GM21528 (cell line): ENCODE results near the gene HNRNPUL2.
"Not testable (repeated sequence)": the region's sequence is repeated elsewhere in the genome, so short reads cannot be mapped to it uniquely, and the experiment has no call there.

Source experiments
- ATAC-seq: cut with Tn5 transposase; IDR thresholded peaks from one replicate; pipeline ENCODE4 v1.9.1; 2021; ENCODE audit warnings: mild to moderate bottlenecking, moderate library complexity; ENCODE audit not compliant: unreplicated experiment, low FRiP score

HNRNPUL2 gene

DNA sequence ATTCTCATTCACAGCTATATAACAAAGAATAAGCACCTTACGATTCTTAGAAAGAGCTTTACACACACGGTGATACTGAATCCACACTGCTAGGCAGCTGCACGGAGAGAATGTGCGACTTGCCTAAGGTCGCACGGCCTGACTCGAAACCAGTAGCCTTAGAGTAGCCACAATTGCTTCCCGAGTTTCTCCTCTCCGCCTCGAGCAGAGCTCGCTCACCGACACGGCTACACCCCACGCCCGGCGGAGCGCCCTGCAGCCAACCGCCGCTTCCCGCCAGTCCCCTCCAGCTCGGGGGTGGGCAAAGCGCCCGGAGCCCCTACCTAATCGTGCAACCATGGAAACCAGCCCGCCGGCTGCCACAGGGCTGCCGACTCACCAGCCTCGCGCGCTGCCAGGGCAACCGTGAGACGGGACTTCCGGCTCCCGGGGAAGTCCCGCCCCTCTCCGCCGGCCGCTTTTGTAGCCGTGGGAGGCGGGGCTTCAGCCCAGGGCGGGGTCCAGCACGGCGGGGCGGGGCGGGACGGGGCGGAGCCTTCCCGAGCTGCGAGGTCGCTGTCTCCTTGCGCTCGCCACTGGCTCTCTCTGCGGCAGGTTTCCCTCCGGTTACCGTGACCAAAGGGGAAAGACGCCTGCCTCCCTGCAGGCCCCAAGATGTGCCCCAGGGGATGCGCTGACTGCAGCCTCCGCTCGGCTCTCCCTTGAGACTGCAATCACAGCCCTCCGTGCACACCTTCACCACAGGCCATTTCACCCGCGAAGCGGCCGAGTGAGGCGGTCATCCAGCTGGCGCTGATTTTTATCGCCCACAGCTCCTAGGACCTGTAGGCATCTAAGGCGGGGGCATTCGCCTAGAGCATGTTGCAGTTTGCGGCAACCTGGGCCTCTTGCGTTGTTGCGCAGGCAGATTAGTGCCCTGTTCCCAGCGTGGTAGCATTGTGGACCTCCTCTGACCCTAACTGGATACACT is 21.1 kb downstream of the HNRNPUL2 start:
- ATAC-seq = peak; percentile 50

GRCh38 chr11:62705413-62705812 is 21.8 kb downstream of the HNRNPUL2 start:
- ATAC-seq = no peak

DNA sequence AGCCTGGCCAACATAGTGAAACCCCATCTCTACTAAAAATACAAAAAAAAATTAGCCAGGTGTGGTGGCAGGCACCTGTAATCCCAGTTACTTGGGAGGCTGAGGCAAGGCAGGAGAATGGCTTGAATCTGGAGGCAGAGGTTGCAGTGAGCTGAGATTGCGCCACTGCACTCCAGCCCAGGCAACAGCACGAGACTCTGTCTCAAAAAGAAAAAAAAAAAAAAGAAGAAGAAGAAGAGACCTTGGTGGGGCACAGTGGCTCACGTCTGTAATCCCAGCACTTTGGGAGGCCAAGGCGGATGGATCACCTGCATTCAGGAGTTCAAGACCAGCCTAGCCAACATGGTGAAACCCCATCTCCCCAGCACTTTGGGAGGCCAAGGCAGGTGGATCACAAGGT is 23.3 kb downstream of the HNRNPUL2 start:
- not testable (repeated sequence) for ATAC-seq

GRCh38 chr11:62702246-62702645 is 25.0 kb downstream of the HNRNPUL2 start:
- no peak for ATAC-seq

- ATAC-seq = no peak
These were observed 32.6 kb downstream of the HNRNPUL2 start for GRCh38 chr11:62694455-62695167.

- ATAC-seq = not testable (repeated sequence)
These were observed 33.6 kb downstream of the HNRNPUL2 start for GRCh38 chr11:62693624-62694023.

- no peak for ATAC-seq
These were observed 37.7 kb downstream of the HNRNPUL2 start, which contains the start of gene LRRN4CL for GRCh38 chr11:62689421-62690183. TSS of gene LRRN4CL (minus strand) at chr11:62689530. CDS start at chr11:62688508, 1,022 bp downstream.

- ATAC-seq = no peak
These were observed 38.8 kb downstream of the HNRNPUL2 start for GRCh38 chr11:62688491-62688890.

DNA sequence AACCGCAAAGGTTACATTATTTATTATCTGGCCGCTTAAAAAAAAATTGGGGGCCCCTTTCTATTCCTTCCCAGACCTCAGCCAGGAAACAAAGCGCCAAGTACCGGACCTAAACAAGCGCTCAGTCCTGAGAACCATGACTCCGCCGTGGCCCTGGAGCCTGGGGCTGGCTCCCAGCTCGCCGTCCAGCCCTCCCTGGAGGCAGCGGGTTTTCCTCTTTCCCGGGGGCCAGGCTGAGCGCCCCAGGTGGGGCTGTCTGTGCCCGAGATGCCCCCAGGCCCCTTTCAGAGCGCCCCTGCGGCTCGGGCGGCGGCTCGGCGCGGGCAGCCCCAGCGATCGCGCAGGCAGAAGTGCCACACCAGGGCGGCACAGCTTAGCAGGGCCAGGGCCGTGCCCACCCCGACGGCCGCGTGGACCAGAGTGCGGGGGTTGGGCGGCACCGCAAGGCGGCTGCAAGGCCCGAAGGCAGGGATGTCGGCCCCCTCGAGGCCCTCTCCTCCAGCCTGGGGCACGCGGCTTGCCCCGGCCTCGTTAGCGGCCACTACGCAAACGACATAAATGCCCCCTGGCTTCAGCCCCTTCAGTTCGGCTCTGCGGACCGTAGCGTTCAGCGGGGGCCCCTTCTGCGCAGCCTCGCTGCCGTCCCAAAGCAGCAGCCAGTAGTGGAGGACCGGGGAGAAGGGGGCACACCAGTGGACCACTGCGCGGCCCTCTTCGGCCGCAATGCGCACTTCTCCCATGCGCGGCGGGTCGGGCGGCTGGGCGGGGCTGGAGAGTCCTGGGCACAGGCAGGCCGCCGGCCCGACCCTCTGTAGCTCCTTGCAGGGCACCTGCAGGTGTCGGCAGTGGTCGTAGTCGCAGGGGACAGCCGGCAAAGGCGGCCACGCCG is 39.5 kb downstream of the HNRNPUL2 start:
- ATAC-seq = no peak

DNA sequence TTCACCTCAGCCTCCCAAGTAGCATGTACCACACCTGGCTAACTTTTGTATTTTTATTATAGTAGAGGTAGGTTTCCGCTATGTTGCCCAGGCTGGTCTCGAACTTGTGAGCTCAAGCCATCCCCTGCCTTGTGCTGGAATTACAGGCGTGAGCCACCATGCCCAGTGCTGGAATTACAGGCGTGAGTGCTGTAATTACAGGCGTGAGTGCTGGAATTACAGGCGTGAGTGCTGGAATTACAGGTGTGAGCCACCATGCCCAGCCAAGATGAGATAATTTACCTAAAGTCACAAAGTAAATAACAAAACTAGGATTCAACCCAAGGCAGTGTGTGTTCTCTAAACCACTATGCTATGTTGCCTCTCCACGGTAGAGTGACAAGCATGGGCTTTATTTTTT is 44.7 kb downstream of the HNRNPUL2 start:
- ATAC-seq = no peak

DNA sequence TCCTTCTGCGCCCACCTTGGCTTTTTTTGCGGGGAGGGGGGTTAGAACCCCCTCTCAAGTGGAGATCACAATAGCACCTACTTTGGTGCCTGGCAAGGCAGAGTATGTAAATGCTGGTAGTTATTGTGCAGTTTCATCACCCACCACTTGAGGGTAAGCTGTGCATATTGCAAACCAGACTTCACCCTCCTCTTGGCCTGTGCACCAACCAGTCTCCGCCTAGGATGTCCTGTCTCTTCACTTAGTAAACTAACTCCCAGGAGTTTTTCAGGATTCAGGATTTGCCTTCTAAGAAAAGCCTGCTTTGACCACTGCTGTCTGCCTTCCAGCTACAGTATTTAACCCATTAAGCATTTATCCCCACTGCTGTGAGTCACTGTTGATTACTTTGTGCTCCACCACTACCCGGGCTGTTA is 46.4 kb downstream of the HNRNPUL2 start:
- ATAC-seq = no peak

DNA sequence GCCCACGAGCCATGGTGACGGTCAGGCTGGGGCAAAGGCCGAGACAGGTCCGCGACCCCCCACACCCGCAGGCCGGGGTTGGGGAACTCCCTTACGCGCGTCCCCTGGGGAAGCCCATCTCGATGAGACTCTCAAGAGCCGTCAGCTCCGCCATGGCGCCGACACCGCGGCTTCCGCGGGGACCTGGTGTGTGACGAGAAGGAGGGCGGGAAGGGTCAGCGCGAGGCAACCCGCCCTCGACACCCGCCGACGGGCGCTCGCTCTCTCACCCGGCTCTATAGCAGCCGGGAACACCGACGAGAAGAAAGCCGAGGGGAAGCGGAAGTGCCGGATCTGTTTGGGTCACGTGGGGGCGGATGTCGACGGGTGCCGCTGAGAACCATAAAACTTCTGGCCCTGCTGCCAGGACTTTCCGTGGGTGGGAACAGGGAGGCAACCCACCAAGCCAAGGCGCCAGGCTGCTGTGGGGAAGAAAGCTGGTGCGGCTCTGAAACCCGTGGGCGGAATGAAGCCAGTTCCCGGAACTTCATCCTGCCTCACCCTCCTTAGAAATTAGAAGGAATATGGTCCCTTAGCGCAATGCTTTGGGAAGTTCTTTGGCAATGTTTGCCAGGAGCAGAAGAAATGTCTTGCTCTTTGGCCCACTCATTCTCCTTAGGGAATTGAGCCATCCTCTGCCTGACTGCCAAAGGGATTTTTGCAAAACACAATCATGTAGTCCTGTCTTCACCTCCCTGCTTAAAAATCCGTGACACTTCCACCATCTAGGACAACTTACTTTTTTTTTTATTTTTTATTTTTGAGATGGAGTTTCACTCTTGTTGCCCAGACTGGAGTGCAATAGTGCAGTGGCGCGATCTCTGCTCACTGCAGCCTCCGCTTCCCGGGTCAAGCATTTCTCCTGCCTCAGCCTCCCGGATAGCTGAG is 48.2 kb downstream of the HNRNPUL2 start, which contains the start of gene UBXN1:
Gene UBXN1, minus strand, starts transcription at position 304 of the 927 bp plus-strand sequence. Its CDS starts 150 bp downstream, at position 154.
- no peak for ATAC-seq

DNA sequence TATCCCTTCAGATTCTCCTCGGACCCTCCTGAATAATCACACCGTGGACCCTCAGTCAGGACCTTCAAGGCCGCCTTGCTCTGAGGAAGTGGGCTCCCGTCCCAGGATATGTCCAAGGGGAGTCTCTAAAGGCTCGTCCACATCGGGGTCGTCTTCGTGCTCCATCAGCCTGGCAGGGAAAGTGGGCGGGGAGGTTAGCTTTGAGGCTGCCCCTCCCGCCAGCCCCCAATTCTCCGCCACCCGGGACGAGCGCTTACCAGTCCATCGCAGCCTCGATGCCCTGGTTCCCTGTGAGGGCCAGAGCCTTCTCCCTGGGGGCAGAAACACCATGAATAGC is 48.9 kb downstream of the HNRNPUL2 start:
- ATAC-seq = no peak

- no peak for ATAC-seq
These were observed 49.5 kb downstream of the HNRNPUL2 start for GRCh38 chr11:62677714-62678113.

DNA sequence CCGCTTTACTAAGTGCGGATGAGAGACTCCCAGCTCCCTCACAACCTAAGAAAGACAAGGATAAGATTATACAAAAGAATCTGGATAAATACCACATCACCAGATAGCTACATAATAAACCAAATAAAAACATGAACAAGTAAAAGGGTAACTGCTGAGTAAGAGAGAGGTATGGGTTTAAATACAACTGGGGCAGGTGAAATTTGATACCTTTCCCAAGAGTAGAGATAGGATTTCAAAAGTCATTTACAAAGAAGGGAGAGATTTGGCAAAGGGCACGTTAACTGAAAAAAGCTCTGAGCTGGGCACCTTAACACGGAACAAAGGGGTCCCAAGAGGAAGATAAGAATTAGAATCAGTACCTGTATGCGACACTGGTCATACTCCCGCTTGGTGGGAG is 50.1 kb downstream of the HNRNPUL2 start:
- ATAC-seq = no peak

DNA sequence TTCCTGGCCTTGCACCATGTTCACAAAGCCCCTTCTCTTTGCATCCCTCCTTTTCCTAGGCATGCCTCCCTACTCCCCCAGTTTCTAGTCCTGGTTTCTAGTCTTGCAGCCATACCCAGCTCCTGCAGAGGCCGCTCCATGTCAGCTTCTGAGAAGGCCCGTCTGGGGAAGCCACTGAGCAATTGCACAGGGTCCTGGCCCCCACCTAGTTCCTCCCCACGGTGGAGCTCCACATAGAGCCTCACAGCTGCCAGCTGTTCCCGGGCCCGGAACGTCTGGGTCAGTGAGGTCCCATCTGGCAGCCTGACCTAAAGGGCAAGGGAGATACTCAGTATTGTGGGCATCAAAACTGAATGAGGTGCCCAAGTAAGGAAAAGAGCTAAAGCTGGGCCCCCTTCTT is 50.6 kb downstream of the HNRNPUL2 start:
- ATAC-seq = no peak

- not testable (repeated sequence) for ATAC-seq
These were observed 51.8 kb downstream of the HNRNPUL2 start for GRCh38 chr11:62675415-62675814.

DNA sequence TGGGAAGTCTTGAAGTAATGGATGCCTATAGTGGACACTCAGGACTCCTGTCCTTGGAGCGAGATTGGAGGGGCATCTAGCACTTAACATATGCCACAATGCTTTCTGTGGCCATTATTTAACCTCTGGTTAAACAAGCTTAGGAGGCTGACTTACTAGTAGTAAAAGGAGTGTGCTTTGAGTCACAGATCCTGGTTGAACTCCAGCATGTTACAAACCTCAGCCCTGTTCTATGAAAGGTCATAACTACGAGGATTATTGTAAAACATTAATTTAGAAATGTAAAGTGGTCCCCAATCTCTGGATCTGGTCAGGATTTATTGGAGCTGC is 54.1 kb downstream of the HNRNPUL2 start:
- ATAC-seq = no peak
